Cardiac atrium fibroblast (primary cell): Measurements from ENCODE around the gene DDX54. TPM values are rescaled to one million over a fixed set of nuclear protein-coding genes. Genes with fewer than 3 reads are reported as not detected.

Experiments
- total RNA-seq: library from RNA; depleted of rRNA; stranded (reverse); fragments of >200 nt; gene quantifications from 2 replicates; pipeline ENCODE4 v1.2.3, GENCODE V29; 2015

Gene DDX54
- total RNA-seq, result 27.4 and 40.3 TPM in 2 replicates

GRCh38 chr12:113185180-113186032 lies at the start of gene DDX54, which contains the start of gene RITA1:
Gene DDX54 (minus strand): TSS chr12:113185478. CDS start chr12:113185451, 27 bp downstream.
Gene RITA1 (plus strand): TSS chr12:113185721. CDS start chr12:113186747, 1,026 bp downstream.

GRCh38 chr12:113221181-113221996 lies 36.1 kb upstream of the DDX54 start, which contains the start of gene TPCN1:
Gene TPCN1 (plus strand): TSS chr12:113221464. CDS start chr12:113226853, 5,389 bp downstream.

GRCh38 chr12:113149361-113150150 lies 35.7 kb downstream of the DDX54 start, which contains the start of gene CFAP73:
Gene CFAP73 (plus strand): TSS chr12:113149724. CDS start chr12:113149858, 134 bp downstream.

GRCh38 chr12:113135178-113136127 lies 49.8 kb downstream of the DDX54 start, which contains the start of gene RASAL1:
Gene RASAL1 (minus strand): TSS chr12:113135761. CDS start chr12:113135462, 299 bp downstream.

Other genes with a start within 250 kb of the DDX54 start
- 4.2 and 5.0 TPM in 2 replicates for gene OAS3, start 247.0 kb downstream of the DDX54 start, total RNA-seq
- 4.0 and 6.3 TPM in 2 replicates for gene OAS2, start 207.0 kb downstream of the DDX54 start, total RNA-seq
- gene DTX1, start 128.7 kb downstream of the DDX54 start, total RNA-seq, result under 0.01 TPM in 1 of 2 replicates, not detected in the other
- gene RASAL1, start 49.7 kb downstream of the DDX54 start, total RNA-seq, result not detected in 2 replicates
- not detected in 2 replicates for gene CFAP73, start 35.8 kb downstream of the DDX54 start, total RNA-seq
- 11.7 and 19.8 TPM in 2 replicates for gene RITA1, start 243 bp upstream of the DDX54 start, total RNA-seq
- gene TPCN1, start 36.0 kb upstream of the DDX54 start, total RNA-seq, result 24.6 and 26.1 TPM in 2 replicates
- 9.4 and 9.7 TPM in 2 replicates for gene SLC8B1, start 149.6 kb upstream of the DDX54 start, total RNA-seq
- gene PLBD2, start 173.1 kb upstream of the DDX54 start, total RNA-seq, result 70.9 and 85.2 TPM in 2 replicates
- not detected in 2 replicates for gene SDS, start 218.4 kb upstream of the DDX54 start, total RNA-seq
- 0.81 and 4.0 TPM in 2 replicates for gene SDSL, start 236.9 kb upstream of the DDX54 start, total RNA-seq